T-helper 1 cell treated with Interleukin-12 subunit alpha and Interleukin-12 subunit beta and Interleukin-4 antibody, amounts not matched to agents 30 μg/mL and 1 μg/mL, for 36 hours (primary cell): ENCODE measurements around the gene RPS6KB2.
A peak's percentile ranks its signal among the peaks of the same experiment; 100 is the strongest.
"Not testable (repeated sequence)": the region's sequence is repeated elsewhere in the genome, so short reads cannot be mapped to it uniquely, and the experiment has no call there.

Experiments used
- H3K27ac Mint-ChIP-seq: one replicate; pipeline ENCODE4 v1.8.0; 2021; ENCODE audit warnings: mild to moderate bottlenecking, mixed read lengths
- H3K27me3 Mint-ChIP-seq: one replicate; pipeline ENCODE4 v1.8.0; 2021; ENCODE audit warnings: low read depth, mixed read lengths
- H3K36me3 Mint-ChIP-seq: one replicate; pipeline ENCODE4 v1.8.0; 2021; ENCODE audit warnings: low read depth, mixed read lengths
- H3K4me1 Mint-ChIP-seq: one replicate; pipeline ENCODE4 v1.8.0; 2021; ENCODE audit warnings: low read depth, mixed read lengths
- H3K4me3 Mint-ChIP-seq: one replicate; pipeline ENCODE4 v1.8.0; 2021; ENCODE audit warnings: mild to moderate bottlenecking, moderate library complexity, mixed read lengths
- H3K9me3 Mint-ChIP-seq: one replicate; pipeline ENCODE4 v1.8.0; 2021; ENCODE audit warnings: mixed read lengths

Gene RPS6KB2

DNA sequence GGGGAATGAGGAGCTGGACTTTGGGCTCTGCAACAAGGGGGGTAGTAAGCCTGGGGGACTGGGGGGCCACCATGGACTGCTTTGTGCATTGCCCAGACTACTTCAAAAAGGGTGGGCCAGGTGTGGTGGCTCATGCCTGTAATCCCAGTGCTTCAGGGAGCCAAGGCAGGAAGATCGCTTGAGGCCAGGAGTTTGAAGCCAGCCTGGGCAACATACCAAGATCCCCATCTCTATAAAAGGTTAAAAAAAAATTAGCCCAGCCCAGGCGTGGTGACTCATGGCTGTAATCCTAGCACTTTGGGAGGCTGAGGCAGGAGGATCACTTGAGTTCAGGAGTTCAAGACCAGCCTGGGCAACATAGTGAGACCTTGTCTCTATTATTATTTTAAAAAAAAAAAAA, 37.2 kb downstream of the RPS6KB2 start:
- not testable (repeated sequence) for H3K36me3 Mint-ChIP-seq, H3K27me3 Mint-ChIP-seq, H3K9me3 Mint-ChIP-seq
- Mint-ChIP-seq H3K4me1 (peaks cover 29% of the 10 kb centered on the region), H3K27ac (peak overlapping the region; percentile 88), H3K4me3 (peak overlapping the region; percentile 84)

DNA sequence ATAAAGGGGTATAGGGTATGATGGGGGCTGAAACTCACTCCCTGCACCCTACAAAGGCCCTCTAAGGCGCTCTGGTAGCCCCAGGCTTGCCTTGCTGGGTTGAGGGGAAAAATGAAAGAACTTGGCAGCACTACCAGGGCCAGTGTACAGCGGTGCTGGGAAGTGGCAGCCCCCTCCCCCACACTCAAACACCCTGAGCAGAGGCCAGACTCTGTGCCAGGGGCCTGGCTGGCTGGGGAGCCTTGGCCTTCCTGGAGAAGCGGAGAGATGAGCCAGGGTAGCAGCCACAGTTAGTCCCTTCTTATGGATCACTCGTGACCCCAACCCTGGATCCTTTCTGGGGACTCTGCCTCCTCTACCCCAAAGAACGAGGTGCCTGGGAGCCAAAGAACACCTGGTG, 38.1 kb downstream of the RPS6KB2 start:
- H3K27me3 Mint-ChIP-seq, result no peaks in the 10 kb centered on the region
- no peaks in the 10 kb centered on the region for H3K36me3 Mint-ChIP-seq
- peaks cover 29% of the 10 kb centered on the region for H3K4me1 Mint-ChIP-seq
- peak overlapping the region; percentile 21 for H3K4me3 Mint-ChIP-seq
- H3K27ac Mint-ChIP-seq, result no peak overlapping the region
- H3K9me3 Mint-ChIP-seq, result no peaks in the 10 kb centered on the region

DNA sequence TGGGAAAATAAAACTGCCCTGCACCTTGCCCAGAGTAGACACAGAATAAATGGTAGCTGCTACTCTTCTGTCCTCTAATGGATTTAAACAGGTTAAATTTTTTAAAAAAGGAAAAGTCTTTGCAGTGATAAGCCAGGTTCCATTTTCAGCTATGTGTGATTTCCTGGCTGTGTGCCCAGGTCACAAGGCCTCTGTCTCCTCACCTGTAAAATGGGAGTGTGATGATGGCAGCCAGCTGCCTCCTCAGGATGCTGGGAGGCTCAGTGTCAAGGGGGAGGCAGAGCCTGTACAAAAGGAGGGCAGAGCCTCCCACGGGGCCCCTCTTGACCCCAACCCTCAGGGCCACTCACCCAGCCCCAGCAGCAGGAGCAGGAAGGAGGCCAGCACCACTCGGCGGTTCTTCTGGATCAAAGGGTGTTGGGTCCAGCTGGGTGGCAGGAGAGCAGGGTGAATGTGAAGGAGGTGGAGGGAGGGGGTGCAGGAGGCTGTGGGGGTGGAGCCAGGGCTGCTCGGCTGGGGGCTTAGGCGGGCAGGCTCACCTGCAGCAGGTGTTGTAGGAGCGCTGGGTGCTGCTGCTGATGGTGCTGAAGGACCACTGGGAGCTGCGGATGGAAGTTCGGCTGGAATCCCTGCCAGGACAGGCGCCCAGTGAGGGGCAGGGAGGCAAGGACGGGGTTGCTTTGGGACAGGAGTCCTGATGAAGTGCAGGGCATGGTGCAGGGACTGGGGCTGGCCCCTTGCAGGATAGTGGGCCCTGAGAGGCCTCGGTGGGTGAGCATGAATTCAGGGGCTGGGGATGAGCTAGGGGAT, 38.9 kb downstream of the RPS6KB2 start:
- Mint-ChIP-seq H3K4me3 (peak overlapping the region; percentile 82), H3K27ac (peak overlapping the region; percentile 52), H3K9me3 (no peaks in the 10 kb centered on the region), H3K27me3 (no peaks in the 10 kb centered on the region), H3K4me1 (peaks cover 29% of the 10 kb centered on the region), H3K36me3 (no peaks in the 10 kb centered on the region)

DNA sequence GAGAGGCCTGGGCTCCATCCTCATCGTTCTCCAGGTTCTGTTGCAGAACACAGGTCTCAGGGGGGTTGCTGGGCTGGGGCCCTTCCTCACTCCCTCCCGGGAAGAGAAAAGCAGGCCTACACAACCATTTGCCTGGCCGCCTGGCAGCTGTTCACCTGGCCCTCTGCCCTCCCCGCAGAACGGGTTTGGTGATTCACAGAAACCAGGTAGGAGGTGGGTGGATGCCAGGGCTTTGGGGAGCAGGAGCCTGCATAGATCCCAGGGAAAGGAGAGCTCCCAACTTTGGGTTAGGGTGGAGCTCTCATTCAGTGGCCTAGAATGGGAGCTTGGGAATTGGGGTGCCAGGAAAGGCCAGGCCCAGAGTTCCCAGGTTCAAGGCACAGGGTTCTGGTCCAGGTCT, 39.8 kb downstream of the RPS6KB2 start:
- Mint-ChIP-seq H3K27me3 (no peaks in the 10 kb centered on the region), H3K9me3 (no peaks in the 10 kb centered on the region), H3K27ac (peak overlapping the region; percentile 57), H3K4me3 (peak overlapping the region; percentile 82), H3K36me3 (no peaks in the 10 kb centered on the region), H3K4me1 (peaks cover 29% of the 10 kb centered on the region)

DNA sequence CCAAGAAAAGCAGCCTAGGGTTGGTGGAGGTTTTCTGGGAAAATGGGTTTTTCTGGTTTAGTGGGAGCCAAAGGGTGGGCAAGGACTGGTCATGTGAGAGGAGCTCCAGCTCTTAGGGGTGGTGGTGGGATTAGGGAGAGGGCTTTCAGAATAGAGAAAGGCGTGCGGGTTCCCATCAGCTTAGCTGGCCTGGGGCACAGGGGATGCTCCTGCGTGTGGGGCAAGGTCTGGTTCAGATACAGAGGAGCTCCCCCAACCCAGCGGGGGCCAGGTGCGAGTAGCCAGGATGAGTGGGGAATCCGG, 40.1 kb downstream of the RPS6KB2 start:
- Mint-ChIP-seq H3K4me1 (peaks cover 29% of the 10 kb centered on the region), H3K36me3 (no peaks in the 10 kb centered on the region), H3K27ac (peak overlapping the region; percentile 57), H3K27me3 (no peaks in the 10 kb centered on the region), H3K9me3 (no peaks in the 10 kb centered on the region), H3K4me3 (peak overlapping the region; percentile 82)

DNA sequence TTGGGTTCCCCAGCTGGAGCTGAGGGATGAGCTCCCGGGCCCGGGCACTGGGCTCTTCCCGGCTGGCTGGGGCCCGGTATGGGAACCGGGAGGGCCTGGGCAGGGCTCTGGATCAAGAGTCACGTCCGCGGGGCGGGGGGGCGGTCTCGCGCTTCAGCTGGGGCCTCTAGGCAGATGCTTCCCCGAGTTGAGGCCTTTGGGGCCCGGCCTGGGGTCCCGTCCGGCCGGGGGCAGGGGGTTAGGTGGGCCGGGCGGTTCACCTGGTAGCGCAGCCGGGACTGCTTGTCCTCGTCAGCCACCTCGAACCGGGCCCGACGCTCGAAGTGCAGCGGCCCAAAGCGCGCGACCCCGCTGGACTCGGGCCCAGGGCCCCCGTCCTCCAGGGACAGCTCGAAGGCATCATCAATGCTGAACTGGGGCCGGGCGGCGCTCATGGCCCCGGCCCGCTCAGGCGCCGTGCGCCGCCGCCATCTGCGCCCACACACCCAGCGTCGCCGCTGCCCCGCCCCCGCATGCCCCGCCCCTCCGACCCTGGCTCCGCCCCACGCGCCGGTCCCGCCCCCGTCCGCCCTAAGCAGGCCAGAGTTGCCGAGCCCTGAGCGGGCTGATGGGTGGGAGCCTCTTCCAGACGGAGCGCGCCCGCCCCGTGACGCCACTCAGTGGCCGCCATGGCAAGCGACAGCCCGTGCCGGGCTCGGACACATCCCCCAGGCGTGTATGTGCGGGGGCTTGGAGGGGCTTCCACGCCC, 40.6 kb downstream of the RPS6KB2 start, which contains the start of gene TMEM134:
TSS of gene TMEM134 (minus strand) at position 493 of the 749 bp plus-strand sequence. CDS start at position 434, 59 bp downstream.
- no peaks in the 10 kb centered on the region for H3K9me3 Mint-ChIP-seq
- peaks cover 29% of the 10 kb centered on the region for H3K4me1 Mint-ChIP-seq
- no peaks in the 10 kb centered on the region for H3K36me3 Mint-ChIP-seq
- H3K27me3 Mint-ChIP-seq, result no peaks in the 10 kb centered on the region
- peak within 1 kb of the TSS; percentile 57 for H3K27ac Mint-ChIP-seq
- peak within 1 kb of the TSS; percentile 82 for H3K4me3 Mint-ChIP-seq

DNA sequence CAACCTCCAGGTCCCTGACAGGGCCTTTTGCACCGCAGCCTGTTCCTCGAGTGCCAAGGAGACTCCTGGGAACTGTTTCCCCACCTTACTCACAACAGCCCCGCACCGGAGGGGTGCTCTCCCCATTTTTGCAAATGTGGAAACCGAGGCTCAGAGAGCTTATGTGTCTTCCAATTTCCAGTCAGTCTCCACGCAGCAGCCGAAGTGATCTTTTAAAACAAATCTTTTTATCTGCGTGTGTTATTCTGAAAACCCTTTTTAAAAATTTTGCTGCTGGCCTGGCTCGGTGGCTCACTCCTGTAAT, 41.2 kb downstream of the RPS6KB2 start:
- Mint-ChIP-seq H3K36me3 (no peaks in the 10 kb centered on the region), H3K27me3 (peaks cover under 1% of the 10 kb centered on the region), H3K4me1 (peaks cover 24% of the 10 kb centered on the region), H3K27ac (peak overlapping the region; percentile 45), H3K9me3 (no peaks in the 10 kb centered on the region), H3K4me3 (peak overlapping the region; percentile 67)

DNA sequence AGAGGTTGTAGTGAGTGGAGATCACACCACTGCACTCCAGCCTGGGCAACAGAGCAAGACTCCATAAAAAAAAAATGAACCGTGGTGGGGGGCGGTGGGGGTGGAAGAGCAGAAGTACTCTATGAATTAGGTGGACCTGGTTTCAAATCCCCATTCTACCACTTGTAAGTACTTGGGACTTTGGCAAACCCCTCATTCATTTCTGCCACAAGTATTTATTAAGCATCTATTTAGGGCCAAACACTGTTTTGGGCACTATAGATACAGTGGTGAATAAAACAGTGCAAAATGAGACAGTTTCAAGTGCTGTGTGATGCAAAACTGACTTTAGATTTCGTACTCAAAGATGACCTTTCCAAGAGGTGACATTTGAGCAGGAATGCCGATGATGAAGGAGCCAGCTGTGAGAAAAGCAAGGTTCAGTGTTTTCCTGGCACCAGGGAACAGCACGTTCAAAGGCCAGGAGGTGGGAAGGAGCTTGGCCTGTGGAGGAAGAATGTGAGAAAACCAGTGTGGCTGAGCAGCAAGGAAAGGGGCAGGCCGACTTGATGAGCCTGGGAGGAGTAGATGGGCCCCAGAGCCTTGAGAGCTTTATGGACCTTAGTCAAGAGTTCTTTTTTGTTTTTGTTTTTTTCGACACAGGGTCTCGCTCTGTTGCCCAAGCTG, 42.2 kb downstream of the RPS6KB2 start:
- no peaks in the 10 kb centered on the region for H3K36me3 Mint-ChIP-seq
- H3K4me3 Mint-ChIP-seq, result no peak overlapping the region
- peaks cover 20% of the 10 kb centered on the region for H3K4me1 Mint-ChIP-seq

DNA sequence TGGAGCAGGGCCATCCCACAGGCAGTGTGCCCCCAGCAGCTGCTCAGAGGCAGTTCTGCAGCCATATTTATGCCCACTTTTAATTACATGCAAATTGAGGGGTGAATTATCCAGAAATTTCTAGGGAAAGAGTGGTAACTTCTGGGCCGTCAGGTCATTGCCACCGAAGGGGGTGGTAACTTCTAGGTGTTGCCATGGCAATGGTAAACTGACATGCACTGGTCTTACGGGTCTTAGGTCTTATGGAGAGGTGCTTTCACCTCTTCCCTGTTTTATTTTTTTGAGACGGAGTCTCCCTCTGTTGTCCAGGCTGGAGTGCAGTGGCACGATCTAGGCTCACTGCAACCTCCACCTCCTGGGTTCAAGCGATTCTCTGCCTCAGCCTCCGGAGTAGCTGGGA, 44.6 kb downstream of the RPS6KB2 start:
- peaks cover 9% of the 10 kb centered on the region for H3K4me1 Mint-ChIP-seq
- H3K4me3 Mint-ChIP-seq, result no peak overlapping the region
- no peak overlapping the region for H3K27ac Mint-ChIP-seq
- H3K9me3 Mint-ChIP-seq, result no peaks in the 10 kb centered on the region
- H3K36me3 Mint-ChIP-seq, result no peaks in the 10 kb centered on the region
- H3K27me3 Mint-ChIP-seq, result peaks cover 4% of the 10 kb centered on the region

More for the DNA sequence above, 42.2 kb downstream of the RPS6KB2 start:
- no peak overlapping the region for H3K27ac Mint-ChIP-seq
- H3K9me3 Mint-ChIP-seq, result no peaks in the 10 kb centered on the region
- peaks cover 4% of the 10 kb centered on the region for H3K27me3 Mint-ChIP-seq

DNA sequence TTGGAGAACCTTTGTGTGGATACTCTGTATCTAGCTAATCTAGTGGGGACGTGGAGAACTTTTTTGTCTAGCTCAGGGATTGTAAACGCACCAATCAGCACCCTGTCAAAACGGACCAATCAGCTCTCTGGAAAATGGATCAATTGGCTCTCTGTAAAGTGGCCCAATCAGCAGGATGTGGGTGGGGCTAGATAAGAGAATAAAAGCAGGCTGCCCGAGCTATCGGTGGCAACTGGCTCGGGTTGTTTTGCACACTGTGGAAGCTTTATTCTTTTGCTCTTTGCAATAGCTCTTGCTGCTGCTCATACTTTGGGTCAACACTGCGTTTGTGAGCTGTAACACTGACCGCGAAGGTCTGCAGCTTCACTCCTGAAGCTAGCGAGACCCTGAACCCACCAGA, 48.4 kb downstream of the RPS6KB2 start:
- H3K36me3 Mint-ChIP-seq, H3K4me1 Mint-ChIP-seq, H3K9me3 Mint-ChIP-seq, H3K27ac Mint-ChIP-seq, H3K27me3 Mint-ChIP-seq, H3K4me3 Mint-ChIP-seq: not testable (repeated sequence)

DNA sequence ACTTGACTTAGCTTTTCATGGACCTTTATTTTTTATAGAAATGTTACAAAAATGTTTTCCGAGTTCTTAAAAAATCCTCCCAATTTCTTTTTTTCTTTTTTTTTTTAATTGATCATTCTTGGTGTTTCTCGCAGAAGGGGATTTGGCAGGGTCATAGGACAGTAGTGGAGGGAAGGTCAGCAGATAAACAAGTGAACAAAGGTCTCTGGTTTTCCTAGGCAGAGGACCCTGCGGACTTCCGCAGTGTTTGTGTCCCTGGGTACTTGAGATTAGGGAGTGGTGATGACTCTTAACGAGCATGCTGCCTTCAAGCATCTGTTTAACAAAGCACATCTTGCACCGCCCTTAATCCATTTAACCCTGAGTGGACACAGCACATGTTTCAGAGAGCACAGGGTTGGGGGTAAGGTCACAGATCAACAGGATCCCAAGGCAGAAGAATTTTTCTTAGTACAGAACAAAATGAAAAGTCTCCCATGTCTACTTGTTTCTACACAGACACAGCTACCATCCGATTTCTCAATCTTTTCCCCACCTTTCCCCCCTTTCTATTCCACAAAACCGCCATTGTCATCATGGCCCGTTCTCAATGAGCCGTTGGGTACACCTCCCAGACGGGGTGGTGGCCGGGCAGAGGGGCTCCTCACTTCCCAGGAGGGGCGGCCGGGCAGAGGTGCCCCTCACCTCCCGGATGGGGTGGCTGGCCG, 49.2 kb downstream of the RPS6KB2 start:
- H3K4me1 Mint-ChIP-seq, H3K9me3 Mint-ChIP-seq, H3K27me3 Mint-ChIP-seq: not testable (repeated sequence)

DNA sequence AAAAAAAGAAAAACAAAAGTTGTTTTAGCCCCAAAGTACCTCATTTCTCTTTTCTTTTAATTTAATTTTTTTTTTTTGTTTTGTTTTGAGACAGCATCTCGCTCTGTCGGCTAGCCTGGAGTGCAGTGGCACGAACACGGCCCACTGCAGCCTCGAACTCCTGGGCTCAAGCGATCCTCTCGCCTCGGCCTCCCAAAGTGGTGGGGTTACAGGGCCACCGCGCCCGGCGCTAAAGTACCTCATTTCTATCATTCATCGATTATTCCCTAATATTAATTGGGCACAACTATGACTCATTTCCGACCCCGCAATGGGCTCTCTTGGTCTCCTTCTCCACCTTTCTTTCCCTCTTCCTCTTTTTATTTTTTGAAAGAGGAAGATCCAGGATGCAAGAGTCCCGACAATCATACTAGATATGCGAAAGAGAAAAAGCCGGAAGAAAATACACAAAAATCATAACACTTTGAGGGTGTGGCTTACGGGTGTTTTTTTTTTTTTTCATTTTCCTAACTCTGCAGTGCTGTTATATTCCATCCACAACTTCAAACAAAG, 54.1 kb downstream of the RPS6KB2 start:
- peak overlapping the region; percentile 96 for H3K27ac Mint-ChIP-seq
- peaks cover 15% of the 10 kb centered on the region for H3K36me3 Mint-ChIP-seq
- H3K9me3 Mint-ChIP-seq, result no peaks in the 10 kb centered on the region
- H3K4me3 Mint-ChIP-seq, result peak overlapping the region; percentile 93
- peaks cover 34% of the 10 kb centered on the region for H3K4me1 Mint-ChIP-seq
- H3K27me3 Mint-ChIP-seq, result no peaks in the 10 kb centered on the region

More for the DNA sequence above, 49.2 kb downstream of the RPS6KB2 start:
- not testable (repeated sequence) for H3K4me3 Mint-ChIP-seq, H3K27ac Mint-ChIP-seq, H3K36me3 Mint-ChIP-seq

DNA sequence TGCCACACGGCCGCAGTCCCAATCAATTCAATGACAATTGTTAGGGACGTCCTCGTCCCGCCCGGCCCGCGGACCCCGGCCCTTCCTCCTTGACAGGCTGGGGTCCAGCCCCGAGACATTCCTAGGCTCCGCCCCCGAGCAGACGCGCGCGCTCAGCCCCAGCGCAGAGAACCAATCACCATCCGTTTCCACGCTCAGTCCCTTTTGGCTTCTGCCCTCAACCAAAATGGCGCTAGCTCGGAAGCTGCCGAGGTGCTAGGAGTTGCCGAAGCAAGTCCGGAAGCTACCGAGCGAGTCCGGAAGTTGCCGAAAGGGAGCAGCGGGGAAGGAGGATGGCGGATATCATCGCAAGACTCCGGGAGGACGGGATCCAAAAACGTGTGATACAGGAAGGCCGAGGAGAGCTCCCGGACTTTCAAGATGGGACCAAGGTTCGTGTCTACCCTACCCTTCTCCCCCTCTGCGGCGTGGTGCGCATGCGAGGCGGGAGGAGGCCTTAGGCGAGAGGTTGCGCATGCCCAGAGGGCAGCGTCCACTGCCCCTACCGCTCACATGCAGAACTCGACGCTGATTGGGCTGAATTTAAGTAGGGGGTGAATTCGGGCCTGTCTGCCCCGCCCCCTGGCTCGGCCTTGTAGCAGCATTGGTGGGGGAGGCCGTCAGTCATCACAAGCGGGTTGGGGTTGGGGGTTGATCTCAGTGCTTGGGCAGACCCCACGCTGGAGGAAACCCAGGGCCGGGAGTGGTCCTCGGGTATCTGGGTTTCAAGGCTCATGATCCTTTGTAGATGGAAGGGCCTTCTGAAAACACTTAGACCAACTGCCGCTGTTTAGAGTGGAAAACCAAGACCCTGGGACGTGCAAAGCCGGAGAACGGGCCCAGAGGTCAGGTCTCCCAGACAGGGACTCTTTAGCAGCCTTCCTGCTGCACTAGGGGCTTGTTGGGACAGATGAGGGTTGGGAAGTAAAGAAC, 54.8 kb downstream of the RPS6KB2 start, which contains the start of gene AIP:
TSS of gene AIP (plus strand) at position 200 of the 972 bp plus-strand sequence. CDS start at position 333, 133 bp downstream.
- peak within 1 kb of the TSS; percentile 96 for H3K27ac Mint-ChIP-seq
- H3K4me3 Mint-ChIP-seq, result peak within 1 kb of the TSS; percentile 93
- no peaks in the 10 kb centered on the region for H3K9me3 Mint-ChIP-seq
- peaks cover 42% of the 10 kb centered on the region for H3K4me1 Mint-ChIP-seq
- peaks cover 22% of the 10 kb centered on the region for H3K36me3 Mint-ChIP-seq
- H3K27me3 Mint-ChIP-seq, result no peaks in the 10 kb centered on the region
